ENCODE measurements around the gene PARD3. TPM values are rescaled to one million over a fixed set of nuclear protein-coding genes. Genes with fewer than 3 reads are reported as not detected.

Gene PARD3
- total and polyA plus RNA-seq, 10 of the 15 experiments (the other 5 are each of a cell fraction or from before 2014, with no cell fraction given) = 2.6 to 43.1 (median 13.9) TPM

DNA sequence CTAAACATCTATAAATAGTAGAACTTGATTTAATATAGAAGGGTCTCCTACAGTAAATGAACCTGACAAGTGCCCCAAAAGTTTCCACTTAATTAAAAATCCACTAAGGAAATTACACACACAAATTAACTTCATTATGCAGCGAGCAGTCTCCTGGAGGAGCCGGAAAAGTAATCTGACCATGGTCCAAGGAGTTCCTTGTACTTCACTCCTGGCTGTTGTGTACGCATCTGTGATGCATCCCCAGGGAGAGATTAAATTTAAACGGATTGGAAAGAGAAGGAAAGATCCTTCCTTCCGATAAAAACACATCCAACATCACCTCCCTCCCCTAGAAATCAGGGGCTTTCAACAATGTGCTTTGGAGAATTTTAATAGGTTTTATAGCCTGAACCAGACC lies 85.5 kb downstream of the PARD3 start:
- no peak for FAIRE-seq
- 50% methylated on average over 5 of the region's 5 CpGs for WGBS (ENCODE audit: insufficient coverage, insufficient replicate concordance, low lambda C conversion rate, missing lambda C conversion rate)
- Histone ChIP-seq H3K79me2 (ENCODE audit: control insufficient read depth, insufficient read depth, low read length) (no peaks in the 10 kb centered on the region), H3K36me3 (ENCODE audit: control insufficient read depth in 2 of 2, insufficient read depth in 2 of 2, low read length in 1 of 2) (no peaks in the 10 kb centered on the region), H3K9me3 (replicated peaks; ENCODE audit: control insufficient read depth, insufficient read depth, low read length) (no peaks in the 10 kb centered on the region), H4K20me1 (ENCODE audit: control insufficient read depth, insufficient read depth) (no peaks in the 10 kb centered on the region), H3K27ac (ENCODE audit: control insufficient read depth, insufficient read depth) (no peak overlapping the region), H3K4me3 (no peak overlapping the region), H3K9ac (ENCODE audit: control insufficient read depth, insufficient read depth, low read length) (no peak overlapping the region), H2AFZ (ENCODE audit: control insufficient read depth, low read depth, low read length) (no peak overlapping the region), H3K4me1 (ENCODE audit: control insufficient read depth, insufficient read depth, low read length) (no peaks in the 10 kb centered on the region), H3K4me2 (ENCODE audit: control insufficient read depth, insufficient read depth) (no peak overlapping the region), H3K27me3 (replicated peaks in 1 of 2; ENCODE audit: control insufficient read depth in 2 of 2, insufficient read depth in 2 of 2, low read length in 1 of 2) (no peaks in the 10 kb centered on the region)
- CTCF ChIA-PET = interaction anchor here (0.6 to 9.8 kb wide), 3 partner anchors 23 to 1519 kb away, joined by 3 to 90 read pairs (median 7); no protein-coding TSS in a partner anchor
- in situ Hi-C loops (cut with MboI) = no loop called here
- no peak for DNase-seq (ENCODE audit: low read depth, low spot score)
- BruUV-seq (replicated peaks) = no TSS peak
- RAD21 ChIA-PET (ENCODE audit: unreplicated experiment) = interaction anchor here (0.8 to 1.5 kb wide), 3 partner anchors 34 to 230 kb away, joined by 3 to 4 read pairs (median 4); no protein-coding TSS in a partner anchor
- POLR2A ChIA-PET = interaction anchor here (0.6 to 2.5 kb wide), 3 partner anchors 11 to 85 kb away, joined by 3 to 8 read pairs (median 3); no protein-coding TSS in a partner anchor
- no peak for TF ChIP-seq ESRRA (IDR thresholded peaks at IDR 0.05; ENCODE audit: low read length)
- TF ChIP-seq, protein P1, sequence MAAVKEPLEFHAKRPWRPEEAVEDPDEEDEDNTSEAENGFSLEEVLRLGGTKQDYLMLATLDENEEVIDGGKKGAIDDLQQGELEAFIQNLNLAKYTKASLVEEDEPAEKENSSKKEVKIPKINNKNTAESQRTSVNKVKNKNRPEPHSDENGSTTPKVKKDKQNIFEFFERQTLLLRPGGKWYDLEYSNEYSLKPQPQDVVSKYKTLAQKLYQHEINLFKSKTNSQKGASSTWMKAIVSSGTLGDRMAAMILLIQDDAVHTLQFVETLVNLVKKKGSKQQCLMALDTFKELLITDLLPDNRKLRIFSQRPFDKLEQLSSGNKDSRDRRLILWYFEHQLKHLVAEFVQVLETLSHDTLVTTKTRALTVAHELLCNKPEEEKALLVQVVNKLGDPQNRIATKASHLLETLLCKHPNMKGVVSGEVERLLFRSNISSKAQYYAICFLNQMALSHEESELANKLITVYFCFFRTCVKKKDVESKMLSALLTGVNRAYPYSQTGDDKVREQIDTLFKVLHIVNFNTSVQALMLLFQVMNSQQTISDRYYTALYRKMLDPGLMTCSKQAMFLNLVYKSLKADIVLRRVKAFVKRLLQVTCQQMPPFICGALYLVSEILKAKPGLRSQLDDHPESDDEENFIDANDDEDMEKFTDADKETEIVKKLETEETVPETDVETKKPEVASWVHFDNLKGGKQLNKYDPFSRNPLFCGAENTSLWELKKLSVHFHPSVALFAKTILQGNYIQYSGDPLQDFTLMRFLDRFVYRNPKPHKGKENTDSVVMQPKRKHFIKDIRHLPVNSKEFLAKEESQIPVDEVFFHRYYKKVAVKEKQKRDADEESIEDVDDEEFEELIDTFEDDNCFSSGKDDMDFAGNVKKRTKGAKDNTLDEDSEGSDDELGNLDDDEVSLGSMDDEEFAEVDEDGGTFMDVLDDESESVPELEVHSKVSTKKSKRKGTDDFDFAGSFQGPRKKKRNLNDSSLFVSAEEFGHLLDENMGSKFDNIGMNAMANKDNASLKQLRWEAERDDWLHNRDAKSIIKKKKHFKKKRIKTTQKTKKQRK (IDR thresholded peaks at IDR 0.05; ENCODE audit: low read depth, low read length) = no peak
- no peak for TF ChIP-seq CHD2 (IDR thresholded peaks at IDR 0.05; ENCODE audit: borderline replicate concordance, low read depth, low read length)
- ATAC-seq = no peak
- intact Hi-C loops (cut with micrococcal nuclease; ENCODE audit: unreplicated experiment) = loop anchor here (10.0 kb wide), 1 partner anchor 215 kb away; no protein-coding TSS in a partner anchor
- SMC1A ChIA-PET (ENCODE audit: uncharacterized antibody, unreplicated experiment) = interaction anchor here (1.4 to 4.6 kb wide), 5 partner anchors 12 to 50 kb away, joined by 6 to 42 read pairs (median 17); no protein-coding TSS in a partner anchor

DNA sequence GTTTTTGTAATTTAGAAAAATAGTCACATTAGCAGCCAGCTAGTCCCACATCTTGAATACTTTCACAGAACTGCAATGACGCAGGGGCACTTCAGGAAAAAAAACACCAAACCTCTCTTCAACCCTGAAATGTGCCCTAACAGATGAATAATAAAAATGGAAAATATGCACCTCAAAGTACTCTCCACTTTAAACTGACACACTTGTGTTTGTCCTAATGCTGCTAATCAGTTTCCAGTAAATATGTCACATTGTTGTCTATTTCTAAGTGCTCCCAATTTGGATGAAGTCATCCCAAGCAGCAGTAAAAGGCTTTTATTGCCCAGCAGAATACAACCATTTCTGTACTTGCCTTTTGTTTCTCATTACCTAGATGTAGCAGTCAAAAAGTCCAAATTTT lies 86.7 kb downstream of the PARD3 start:
- no peaks in the 10 kb centered on the region for H3K4me1 ChIP-seq (ENCODE audit: control insufficient read depth, insufficient read depth, low read length)
- H4K20me1 ChIP-seq (ENCODE audit: control insufficient read depth, insufficient read depth) = no peaks in the 10 kb centered on the region
- SMC1A ChIA-PET (ENCODE audit: uncharacterized antibody, unreplicated experiment) = no interaction called here
- WGBS (ENCODE audit: insufficient coverage, insufficient replicate concordance, low lambda C conversion rate, missing lambda C conversion rate) = 25% methylated on average over 1 of the region's 1 CpG
- H3K27ac ChIP-seq (ENCODE audit: control insufficient read depth, insufficient read depth) = no peak overlapping the region
- RAD21 ChIA-PET (ENCODE audit: unreplicated experiment) = no interaction called here
- H3K27me3 ChIP-seq (replicated peaks in 1 of 2; ENCODE audit: control insufficient read depth in 2 of 2, insufficient read depth in 2 of 2, low read length in 1 of 2) = no peaks in the 10 kb centered on the region
- H3K79me2 ChIP-seq (ENCODE audit: control insufficient read depth, insufficient read depth, low read length) = no peaks in the 10 kb centered on the region
- intact Hi-C loops (cut with micrococcal nuclease; ENCODE audit: unreplicated experiment) = loop anchor here (10.0 kb wide), 1 partner anchor 216 kb away; no protein-coding TSS in a partner anchor
- POLR2A ChIA-PET = no interaction called here
- no peak overlapping the region for H3K9ac ChIP-seq (ENCODE audit: control insufficient read depth, insufficient read depth, low read length)
- no peaks in the 10 kb centered on the region for H3K9me3 ChIP-seq (replicated peaks; ENCODE audit: control insufficient read depth, insufficient read depth, low read length)
- CTCF ChIA-PET = no interaction called here
- FAIRE-seq (peak; percentile 35), ATAC-seq (no peak), DNase-seq (ENCODE audit: low read depth, low spot score) (no peak)
- H2AFZ ChIP-seq (ENCODE audit: control insufficient read depth, low read depth, low read length) = no peak overlapping the region
- H3K36me3 ChIP-seq (ENCODE audit: control insufficient read depth in 2 of 2, insufficient read depth in 2 of 2, low read length in 1 of 2) = no peaks in the 10 kb centered on the region
- no TSS peak for BruUV-seq (replicated peaks)
- in situ Hi-C loops (cut with MboI) = no loop called here
- H3K4me2 ChIP-seq (ENCODE audit: control insufficient read depth, insufficient read depth) = no peak overlapping the region
- H3K4me3 ChIP-seq = no peak overlapping the region
- TF ChIP-seq STAT3 (IDR thresholded peaks at IDR 0.05; ENCODE audit: low read depth, low read length) (no peak), TAF1 (IDR thresholded peaks at IDR 0.05; ENCODE audit: borderline replicate concordance, low read depth, low read length) (no peak), SUPT20H (IDR thresholded peaks at IDR 0.05; ENCODE audit: borderline replicate concordance, control insufficient read depth, low read depth, low read length) (no peak), PAX5 (IDR thresholded peaks at IDR 0.05; ENCODE audit: borderline replicate concordance, low read depth, low read length) (no peak), HCFC1 (IDR thresholded peaks at IDR 0.05; ENCODE audit: low read length) (no peak), CREM (IDR thresholded peaks at IDR 0.05; ENCODE audit: low read depth) (no peak), ZNF207 (IDR thresholded peaks at IDR 0.05; ENCODE audit: borderline replicate concordance) (no peak), ASH2L (IDR thresholded peaks at IDR 0.05; ENCODE audit: borderline replicate concordance, low read depth) (no peak), BMI1 (IDR thresholded peaks at IDR 0.05; ENCODE audit: borderline replicate concordance) (no peak)

Measured in GM12878 (cell line).